Cardiac muscle cell (in vitro differentiated cells and primary cell): ENCODE results near the gene SPECC1. TPM values are rescaled to one million over a fixed set of nuclear protein-coding genes. Genes with fewer than 3 reads are reported as not detected.
"Not testable (repeated sequence)": the region's sequence is repeated elsewhere in the genome, so short reads cannot be mapped to it uniquely, and the experiment has no call there.

Experiments
- DNase-seq, 2 donors: peaks; one replicate each; pipeline versions ENCODE4 v3.0.0 to v3.0.0-alpha.2; 2010 to 2017; ENCODE audit warnings: low read depth in 1 of 2, low spot score in 1 of 2
- H3K27ac ChIP-seq: fragments of 200-600 bp; sonication (generic); 2 replicates; pipeline ENCODE4 v1.5.1; 2016
- H3K27me3 ChIP-seq: fragments of 200-600 bp; sonication (generic); 2 replicates; pipeline ENCODE4 v1.6.0; 2016; ENCODE audit warnings: control low read depth
- H3K36me3 ChIP-seq: fragments of 200-600 bp; sonication (generic); 2 replicates; pipeline ENCODE4 v1.5.1; 2016; ENCODE audit warnings: control low read depth
- H3K4me1 ChIP-seq: fragments of 200-600 bp; sonication (generic); 2 replicates; pipeline ENCODE4 v1.8.1; 2017; ENCODE audit warnings: low read depth, mild to moderate bottlenecking, mixed run types
- H3K4me3 ChIP-seq: fragments of 200-600 bp; sonication (generic); 2 replicates; pipeline ENCODE4 v1.5.1; 2016; ENCODE audit warnings: mild to moderate bottlenecking
- H3K9me3 ChIP-seq: fragments of 200-600 bp; sonication (generic); 2 replicates; pipeline ENCODE4 v1.5.1; 2017; ENCODE audit warnings: low read depth, mild to moderate bottlenecking, control low read depth
- polyA plus RNA-seq: library from polyadenylated mRNA; unstranded; fragments of >200 nt; fragmentation: Nextera tagmentation; extraction: Ambion mirVana; gene quantifications from 2 replicates; pipeline ENCODE4 v1.2.1, GENCODE V29; 2016
- total RNA-seq: library from RNA; depleted of rRNA; stranded (reverse); fragments of >200 nt; gene quantifications from 2 replicates; pipeline ENCODE4 v1.2.3, GENCODE V29; 2016
- TF ChIP-seq, protein P1 (sequence below): IDR thresholded peaks from 2 replicates; pipeline ENCODE4 v1.5.1; 2012; ENCODE audit warnings: low read depth, mild to moderate bottlenecking, low read length

Gene SPECC1
- total and polyA plus RNA-seq, 2 experiments from 2014 or later = 13.6 to 48.7 TPM

DNA sequence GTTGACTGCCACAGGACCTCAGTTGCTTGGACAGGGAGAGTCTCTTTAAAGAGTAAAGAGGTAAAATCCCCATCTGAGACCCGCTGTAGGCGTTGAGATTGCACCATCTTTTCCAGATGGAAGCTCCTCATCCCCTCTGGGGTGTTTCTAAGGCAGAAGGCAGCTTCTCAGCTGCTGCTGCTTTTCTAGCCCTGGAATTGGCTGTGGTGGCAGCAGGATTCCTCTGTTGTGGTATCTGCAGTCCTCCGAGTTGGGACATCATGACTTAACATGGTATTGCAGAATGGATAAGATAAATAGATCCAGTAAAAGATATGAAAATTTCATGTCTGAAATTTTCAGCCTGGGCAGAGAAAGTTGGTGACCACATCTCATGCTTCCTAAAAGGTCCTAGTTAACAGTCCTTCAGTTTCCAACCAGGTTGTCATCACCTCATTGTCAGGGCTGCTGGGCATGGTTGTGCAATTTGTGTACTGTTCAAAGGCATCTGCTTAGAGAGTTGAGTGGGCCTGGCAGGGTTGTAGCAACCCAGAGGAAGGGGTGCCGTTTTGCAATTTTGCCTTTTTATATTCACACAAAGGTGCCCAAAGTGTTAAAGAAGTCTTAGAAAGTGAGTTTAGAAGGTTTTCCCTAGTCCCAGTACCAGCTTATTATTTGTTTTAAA, 150.4 kb downstream of the SPECC1 start:
- H3K27me3 ChIP-seq = peaks cover 17% of the 10 kb centered on the region
- peak in 1 of 2 donors; percentile 42 for DNase-seq
- H3K4me1 ChIP-seq = peaks cover 5% of the 10 kb centered on the region
- TF ChIP-seq, protein P1, sequence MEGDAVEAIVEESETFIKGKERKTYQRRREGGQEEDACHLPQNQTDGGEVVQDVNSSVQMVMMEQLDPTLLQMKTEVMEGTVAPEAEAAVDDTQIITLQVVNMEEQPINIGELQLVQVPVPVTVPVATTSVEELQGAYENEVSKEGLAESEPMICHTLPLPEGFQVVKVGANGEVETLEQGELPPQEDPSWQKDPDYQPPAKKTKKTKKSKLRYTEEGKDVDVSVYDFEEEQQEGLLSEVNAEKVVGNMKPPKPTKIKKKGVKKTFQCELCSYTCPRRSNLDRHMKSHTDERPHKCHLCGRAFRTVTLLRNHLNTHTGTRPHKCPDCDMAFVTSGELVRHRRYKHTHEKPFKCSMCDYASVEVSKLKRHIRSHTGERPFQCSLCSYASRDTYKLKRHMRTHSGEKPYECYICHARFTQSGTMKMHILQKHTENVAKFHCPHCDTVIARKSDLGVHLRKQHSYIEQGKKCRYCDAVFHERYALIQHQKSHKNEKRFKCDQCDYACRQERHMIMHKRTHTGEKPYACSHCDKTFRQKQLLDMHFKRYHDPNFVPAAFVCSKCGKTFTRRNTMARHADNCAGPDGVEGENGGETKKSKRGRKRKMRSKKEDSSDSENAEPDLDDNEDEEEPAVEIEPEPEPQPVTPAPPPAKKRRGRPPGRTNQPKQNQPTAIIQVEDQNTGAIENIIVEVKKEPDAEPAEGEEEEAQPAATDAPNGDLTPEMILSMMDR = no peak
- H3K4me3 ChIP-seq = no peak overlapping the region
- H3K9me3 ChIP-seq = no peaks in the 10 kb centered on the region
- no peaks in the 10 kb centered on the region for H3K36me3 ChIP-seq
- H3K27ac ChIP-seq = no peak overlapping the region

DNA sequence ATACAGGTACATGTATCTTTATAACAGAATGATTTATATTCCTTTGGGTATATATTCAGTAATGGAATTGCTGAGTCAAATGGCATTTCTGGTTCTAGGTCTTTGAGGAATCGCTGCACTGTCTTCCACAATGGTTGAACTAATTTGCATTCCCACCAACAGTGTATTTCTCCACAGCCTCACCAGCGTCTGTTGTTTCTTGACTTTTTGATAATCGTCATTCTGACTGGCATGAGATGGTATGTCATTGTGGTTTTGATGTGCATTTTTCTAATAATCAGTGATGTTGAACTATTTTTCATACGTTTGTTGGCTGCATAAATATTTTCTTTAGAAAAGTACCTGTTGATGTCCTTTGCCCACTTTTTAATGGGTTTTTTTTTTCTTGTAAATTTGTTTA, 156.4 kb downstream of the SPECC1 start:
- not testable (repeated sequence) for H3K27me3 ChIP-seq, H3K4me3 ChIP-seq, DNase-seq

DNA sequence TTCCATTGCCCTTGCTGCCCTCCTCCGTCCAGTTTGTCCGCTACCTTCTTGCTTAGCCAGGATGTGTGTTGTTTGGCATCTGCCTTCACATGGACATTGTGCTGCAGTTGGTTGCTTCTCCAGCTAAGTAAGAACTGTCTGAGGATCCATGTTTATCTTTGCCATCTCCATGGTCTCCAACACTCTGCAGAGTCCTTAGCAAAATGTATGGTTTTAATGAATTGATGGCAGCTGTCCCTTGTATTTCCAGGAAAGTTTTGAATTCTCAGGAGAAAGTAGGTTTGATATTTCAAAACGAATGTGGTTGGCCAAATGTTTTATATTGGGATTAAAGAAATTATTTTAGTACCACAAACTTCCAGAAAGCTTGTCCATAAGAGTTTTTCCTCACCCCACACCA, 160.9 kb downstream of the SPECC1 start:
- H3K27me3 ChIP-seq = no peaks in the 10 kb centered on the region
- DNase-seq = no peak
- H3K27ac ChIP-seq = no peak overlapping the region
- H3K4me3 ChIP-seq = no peak overlapping the region
- H3K36me3 ChIP-seq = no peaks in the 10 kb centered on the region
- TF ChIP-seq, protein P1 = no peak
- no peaks in the 10 kb centered on the region for H3K9me3 ChIP-seq
- H3K4me1 ChIP-seq = peaks cover 18% of the 10 kb centered on the region

More for the DNA sequence above, 156.4 kb downstream of the SPECC1 start:
- H3K4me1 ChIP-seq, H3K36me3 ChIP-seq, H3K27ac ChIP-seq, H3K9me3 ChIP-seq: not testable (repeated sequence)

DNA sequence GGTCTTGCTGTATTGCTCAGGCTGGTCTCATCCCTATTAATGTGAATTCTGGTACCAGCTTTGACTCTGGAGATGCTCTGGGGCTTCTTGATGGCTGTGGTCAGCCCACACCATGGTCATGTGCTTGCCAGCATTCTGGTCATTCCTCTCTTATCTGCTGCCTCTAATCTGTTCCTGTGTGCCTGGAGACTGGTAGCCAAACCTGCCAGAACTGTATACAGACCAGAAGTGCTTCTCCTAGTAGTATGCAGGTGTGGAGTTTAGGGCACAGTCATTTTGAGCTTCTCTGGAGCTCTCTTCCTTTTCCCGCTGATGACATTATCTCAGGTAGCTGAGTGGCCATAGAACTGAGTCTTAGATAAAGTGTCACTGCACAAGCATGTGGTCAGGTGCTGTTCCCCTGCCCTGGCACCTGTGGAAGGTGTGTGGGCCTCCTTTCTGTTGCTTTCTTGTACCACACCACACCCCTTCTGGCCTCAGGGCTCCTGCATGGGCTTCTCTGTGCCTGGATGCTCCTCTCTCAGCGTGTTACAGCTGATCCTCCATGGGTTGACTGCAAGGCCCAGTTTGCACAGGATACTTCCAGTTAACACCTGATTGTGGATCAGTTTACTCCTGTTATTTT, 162.7 kb downstream of the SPECC1 start:
- peak; percentile 43 to 49 for DNase-seq
- no peak overlapping the region for H3K4me3 ChIP-seq
- H3K4me1 ChIP-seq = peaks cover 18% of the 10 kb centered on the region
- H3K36me3 ChIP-seq = no peaks in the 10 kb centered on the region
- no peaks in the 10 kb centered on the region for H3K9me3 ChIP-seq
- no peaks in the 10 kb centered on the region for H3K27me3 ChIP-seq
- TF ChIP-seq, protein P1 = no peak
- peak overlapping the region; percentile 83 for H3K27ac ChIP-seq

DNA sequence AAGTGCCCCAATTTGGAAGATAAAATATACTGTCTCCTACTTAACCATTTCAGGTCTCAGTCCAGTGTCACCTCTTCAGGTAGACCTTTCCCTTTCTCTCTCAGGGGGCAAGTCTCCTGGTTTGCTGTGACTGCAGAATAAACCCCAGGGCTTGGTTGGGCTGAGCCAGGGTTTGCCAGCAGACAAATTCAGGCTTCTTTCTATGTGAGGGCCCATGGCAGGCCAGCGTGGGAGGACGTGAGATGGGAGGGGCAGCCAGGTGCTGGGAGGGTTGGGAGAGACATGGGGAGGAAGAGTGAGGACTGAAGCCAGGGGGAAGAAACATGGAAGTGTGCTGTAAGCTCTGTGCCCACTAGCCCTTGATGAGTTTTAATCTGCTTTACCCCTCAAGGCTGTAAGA, 163.2 kb downstream of the SPECC1 start:
- Histone ChIP-seq H3K9me3 (no peaks in the 10 kb centered on the region), H3K27me3 (no peaks in the 10 kb centered on the region), H3K27ac (peak overlapping the region; percentile 83), H3K4me1 (peaks cover 18% of the 10 kb centered on the region), H3K4me3 (no peak overlapping the region), H3K36me3 (no peaks in the 10 kb centered on the region)
- no peak for DNase-seq
- TF ChIP-seq, protein P1 = no peak

DNA sequence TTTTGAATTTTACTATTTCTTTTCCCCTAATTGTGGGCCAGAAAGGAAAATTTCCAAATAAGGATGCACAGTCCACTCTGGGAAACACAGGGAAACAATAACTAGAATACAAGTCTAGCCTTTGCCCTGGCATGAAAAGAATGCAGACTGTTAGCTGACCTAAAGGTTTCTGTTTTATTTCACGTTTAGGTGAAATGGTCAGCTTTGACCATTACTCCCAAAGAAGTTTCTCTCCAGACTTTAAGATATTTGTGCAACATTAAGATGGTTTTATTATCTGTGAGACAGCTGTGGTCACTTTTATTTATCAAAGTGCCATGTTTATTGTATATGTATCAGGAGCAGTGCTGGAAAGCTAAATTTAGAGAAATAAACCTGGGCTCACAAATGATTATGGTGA, 163.9 kb downstream of the SPECC1 start:
- TF ChIP-seq, protein P1 = no peak
- H3K9me3 ChIP-seq = no peaks in the 10 kb centered on the region
- peak; percentile 26 to 50 for DNase-seq
- no peaks in the 10 kb centered on the region for H3K27me3 ChIP-seq
- peak overlapping the region; percentile 83 for H3K27ac ChIP-seq
- no peaks in the 10 kb centered on the region for H3K36me3 ChIP-seq
- peaks cover 18% of the 10 kb centered on the region for H3K4me1 ChIP-seq
- no peak overlapping the region for H3K4me3 ChIP-seq
